Measurements from ENCODE around the gene PLEKHA8. TPM values are rescaled to one million over a fixed set of nuclear protein-coding genes. Genes with fewer than 3 reads are reported as not detected.

Gene PLEKHA8
- total RNA-seq, 2 experiments from 2014 or later, result 11.6 to 14.3 TPM

Other genes starting within 250 kb of the PLEKHA8 start
- gene WIPF3, start 221.9 kb upstream of the PLEKHA8 start, total RNA-seq, result not detected
- 10 to 100 TPM; 11.5 to 14.6 TPM for gene SCRN1, start 38.6 kb upstream of the PLEKHA8 start, total RNA-seq
- gene FKBP14, start 1.7 kb upstream of the PLEKHA8 start, total RNA-seq, result 1 to 10 TPM; 4.8 to 6.7 TPM
- 1 to 10 TPM; 6.1 to 9.7 TPM for gene MTURN, start 106.6 kb downstream of the PLEKHA8 start, total RNA-seq

Measured in activated naive CD8-positive, alpha-beta T cell treated with anti-CD3 and anti-CD28 coated beads, Interleukin-2, amount 10 ng/mL, durations not matched to agents 7 days and 5 days (primary cell).